IMR-90 (cell line): ENCODE measurements around the gene PIMREG. TPM values are rescaled to one million over a fixed set of nuclear protein-coding genes. Genes with fewer than 3 reads are reported as not detected.

Experiments used
- ATAC-seq: fragments of 200-7000 bp; cut with Tn5 transposase; 2 replicates; pipeline ENCODE4 v1.9.1; 2020; ENCODE audit warnings: low read depth, mild to moderate bottlenecking, moderate library complexity
- BruUV-seq: library from RNA; stranded (reverse); fragments of 400-500 nt; replicated peaks from 2 replicates; lab custom pipeline; 2021; lab: Mats Ljungman, UMichigan
- CTCF ChIA-PET: fragments of 300-600 bp; formaldehyde crosslinking; extraction: SDS; loops from one replicate; lab custom pipeline; 2021; ENCODE audit warnings: antibody characterized with exemption; lab: Yijun Ruan, JAX
- POLR2A ChIA-PET: fragments of 300-600 bp; sonication (Branson Sonifier 250); formaldehyde crosslinking; loops from one replicate; lab custom pipeline; 2022; ENCODE audit warnings: antibody characterized with exemption; ENCODE audit not compliant: unreplicated experiment; lab: Charles Lee
- DNase-seq: peaks from one replicate; pipeline ENCODE4 v3.0.0; 2013
- H2AFZ ChIP-seq: replicated peaks from 2 replicates; pipeline ENCODE3; 2013; ENCODE audit warnings: low read length, mild to moderate bottlenecking; ENCODE audit not compliant: poor library complexity
- H2AK5ac ChIP-seq: 2 replicates; pipeline ENCODE4 v1.6.1; 2013; ENCODE audit warnings: low read depth, low read length, inconsistent platforms
- H2AK9ac ChIP-seq: replicated peaks from 2 replicates; pipeline ENCODE3; 2013; ENCODE audit warnings: mild to moderate bottlenecking, low read depth, low read length, moderate library complexity; ENCODE audit not compliant: poor library complexity
- H2BK120ac ChIP-seq: 2 replicates; pipeline ENCODE4 v1.6.1; 2013; ENCODE audit warnings: low read depth, low read length, inconsistent platforms
- H2BK15ac ChIP-seq: 3 replicates; pipeline ENCODE4 v1.6.1; 2013; ENCODE audit warnings: low read depth, low read length, inconsistent platforms
- H2BK20ac ChIP-seq: 2 replicates; pipeline ENCODE4 v1.6.1; 2013; ENCODE audit warnings: low read depth, mild to moderate bottlenecking, inconsistent platforms, low read length, moderate library complexity
- H2BK5ac ChIP-seq: 2 replicates; pipeline ENCODE4 v1.6.1; 2013; ENCODE audit warnings: mild to moderate bottlenecking, low read depth, low read length, inconsistent platforms; ENCODE audit not compliant: poor library complexity, severe bottlenecking
- H3K14ac ChIP-seq: replicated peaks from 2 replicates; pipeline ENCODE4 v1.6.1; 2013; ENCODE audit warnings: low read depth, low read length, inconsistent platforms
- H3K18ac ChIP-seq: 2 replicates; pipeline ENCODE4 v1.6.1; 2013; ENCODE audit warnings: low read depth, low read length, control low read depth
- H3K23ac ChIP-seq: 2 replicates; pipeline ENCODE4 v1.6.1; 2013; ENCODE audit warnings: low read depth, low read length, inconsistent platforms
- H3K27ac ChIP-seq: 2 replicates; pipeline ENCODE4 v1.5.1; 2013; ENCODE audit warnings: mild to moderate bottlenecking, control low read depth, low read length; ENCODE audit not compliant: insufficient read depth
- H3K27me3 ChIP-seq: 2 replicates; pipeline ENCODE4 v1.6.1; 2013; ENCODE audit warnings: low read length; ENCODE audit not compliant: control insufficient read depth, insufficient read depth
- H3K36me3 ChIP-seq: 2 replicates; pipeline ENCODE4 v1.6.1; 2013; ENCODE audit warnings: low read length, mixed read lengths; ENCODE audit not compliant: control insufficient read depth, insufficient read depth
- H3K4ac ChIP-seq: 2 replicates; pipeline ENCODE4 v1.6.1; 2013; ENCODE audit warnings: low read depth, low read length, inconsistent platforms
- H3K4me1 ChIP-seq: 2 replicates; pipeline ENCODE4 v1.6.1; 2013; ENCODE audit warnings: low read length, mixed read lengths; ENCODE audit not compliant: control insufficient read depth, insufficient read depth
- H3K4me2 ChIP-seq: 2 replicates; pipeline ENCODE4 v1.6.1; 2013; ENCODE audit warnings: low read depth, mild to moderate bottlenecking, control low read depth, low read length, moderate library complexity
- H3K4me3 ChIP-seq: 2 replicates; pipeline ENCODE4 v1.5.1; 2013; ENCODE audit warnings: low read depth, mild to moderate bottlenecking, control low read depth, low read length, moderate library complexity; ENCODE audit not compliant: insufficient read depth
- H3K56ac ChIP-seq: 2 replicates; pipeline ENCODE4 v1.6.1; 2013; ENCODE audit warnings: low read length, inconsistent platforms; ENCODE audit not compliant: insufficient read depth; ENCODE audit errors: extremely low read depth
- H3K79me1 ChIP-seq, 2 experiments: 2 replicates each; pipeline ENCODE4 v1.6.1; 2013; ENCODE audit warnings: low read length in 2 of 2, inconsistent platforms in 1 of 2, low read depth in 1 of 2
- H3K9ac ChIP-seq: 2 replicates; pipeline ENCODE4 v1.6.1; 2013; ENCODE audit warnings: low read depth, low read length, control low read depth
- H3K9me1 ChIP-seq: 2 replicates; pipeline ENCODE4 v1.6.1; 2013; ENCODE audit warnings: low read length, inconsistent platforms; ENCODE audit not compliant: insufficient read depth
- H3K9me3 ChIP-seq: 2 replicates; pipeline ENCODE4 v1.6.1; 2013; ENCODE audit warnings: low read length; ENCODE audit not compliant: control insufficient read depth, insufficient read depth
- H4K20me1 ChIP-seq: 2 replicates; pipeline ENCODE4 v1.6.1; 2013; ENCODE audit warnings: low read length, inconsistent platforms; ENCODE audit not compliant: insufficient read depth
- H4K5ac ChIP-seq: 2 replicates; pipeline ENCODE4 v1.6.1; 2013; ENCODE audit warnings: mild to moderate bottlenecking, low read depth, low read length, control low read depth
- H4K8ac ChIP-seq, 2 experiments: 2 replicates each; pipeline ENCODE4 v1.6.1; 2013; ENCODE audit warnings: low read depth in 2 of 2, low read length in 2 of 2, control low read depth in 1 of 2, inconsistent platforms in 1 of 2
- H4K91ac ChIP-seq: 2 replicates; pipeline ENCODE4 v1.6.1; 2013; ENCODE audit warnings: low read depth, low read length, inconsistent platforms; ENCODE audit not compliant: insufficient read depth
- CTCF ChIP-seq: conservative IDR thresholded peaks from 2 replicates; pipeline ENCODE4 v1.5.1; 2012; ENCODE audit warnings: mild to moderate bottlenecking, low read depth, low read length, improper control_type of control experiment
- FOS ChIP-seq: fragments of 150-350 bp; IDR thresholded peaks from 2 replicates; pipeline ENCODE4 v1.6.1; 2016; ENCODE audit warnings: low read depth, low read length
- RAD21 ChIP-seq: IDR thresholded peaks from 2 replicates; pipeline ENCODE4 v1.6.1; 2012; ENCODE audit warnings: low read length, improper control_type of control experiment
- RFX5 ChIP-seq: IDR thresholded peaks from 2 replicates; pipeline ENCODE4 v1.8.0; 2012; ENCODE audit warnings: low read depth, mild to moderate bottlenecking, low read length, moderate library complexity
- SMC3 ChIP-seq: fragments of 150-350 bp; IDR thresholded peaks from 2 replicates; pipeline ENCODE4 v1.6.1; 2016; ENCODE audit warnings: low read depth, mild to moderate bottlenecking, antibody characterized with exemption, low read length, moderate library complexity
- WGBS, 2 experiments: methylation state at CpG; one replicate each; pipeline versions ENCODE4 v1.1.5 to v1.1.7; 2013; ENCODE audit warnings: missing lambda C conversion rate in 2 of 2; ENCODE audit not compliant: insufficient read length in 1 of 2; ENCODE audit errors: extremely low coverage in 2 of 2; 5-methylcytosine and 5-hydroxymethylcytosine counted together
- dilution Hi-C: fragments of 300-500 bp; cut with HindIII; formaldehyde crosslinking; loops from one replicate; pipeline ENCODE4 v1.14.3; 2018; ENCODE audit warnings: low sequenced_read_pairs; ENCODE audit not compliant: unreplicated experiment
- in situ Hi-C: fragments of 300-500 bp; cut with MboI; formaldehyde crosslinking; loops from 3 replicates; pipeline ENCODE4 v1.14.3; 2019; ENCODE audit warnings: low sequenced_read_pairs, inconsistent platforms, mixed read lengths
- intact Hi-C: fragments of 100-400 bp; cut with micrococcal nuclease; formaldehyde crosslinking; loops from 2 replicates; pipeline ENCODE4 v1.10.0; 2022
- polyA plus RNA-seq, 3 experiments: library from polyadenylated mRNA; depleted of rRNA; stranded (reverse); fragments of >200 nt; gene quantifications; 2 replicates each; pipeline ENCODE4 v1.2.3, GENCODE V29; 2012; ENCODE audit warnings: low replicate concordance in 1 of 3
- total RNA-seq: library from RNA; depleted of rRNA; stranded (reverse); fragments of >200 nt; gene quantifications from 2 replicates; pipeline ENCODE4 v1.2.3, GENCODE V29; 2012

PIMREG gene
- total and polyA plus RNA-seq, 2 of the 4 experiments (the other 2 are of a cell fraction) = 21.5 to 25.9 TPM

- in situ Hi-C loops (loop anchor here (10.0 to 25.0 kb wide), 2 partner anchors 226 to 708 kb away; no protein-coding TSS in a partner anchor), dilution Hi-C loops (no loop called here), intact Hi-C loops (loop anchor here (1.0 to 10.0 kb wide), 4 partner anchors 344 to 821 kb away; no protein-coding TSS in a partner anchor)
- H3K36me3 ChIP-seq = no peaks in the 10 kb centered on the region
- no peak overlapping the region for H4K5ac ChIP-seq
- no peak overlapping the region for H2BK20ac ChIP-seq
- no peak overlapping the region for H3K27ac ChIP-seq
- H4K20me1 ChIP-seq = no peaks in the 10 kb centered on the region
- no peak overlapping the region for H3K14ac ChIP-seq
- 50% methylated on average over 1 of the region's 1 CpG; no CpG with 5 or more reads in 1 of the 2 experiments for WGBS, 2 experiments
- H4K91ac ChIP-seq = no peak overlapping the region
- H2BK120ac ChIP-seq = no peak overlapping the region
- no peak overlapping the region for H2AK9ac ChIP-seq
- no peaks in the 10 kb centered on the region for H3K4me1 ChIP-seq
- no peak overlapping the region for H2AFZ ChIP-seq
- ChIA-PET CTCF (interaction anchor here (0.6 to 1.8 kb wide), 4 partner anchors 10 to 827 kb away, joined by 3 to 7 read pairs (median 3); no protein-coding TSS in a partner anchor), POLR2A (no interaction called here)
- no peaks in the 10 kb centered on the region for H3K79me1 ChIP-seq
- no peak overlapping the region for H2BK5ac ChIP-seq
- H3K9me1 ChIP-seq = no peaks in the 10 kb centered on the region
- no peak overlapping the region for H2BK15ac ChIP-seq
- no TSS peak for BruUV-seq
- H3K56ac ChIP-seq = no peak overlapping the region
- H2AK5ac ChIP-seq = no peak overlapping the region
- no peak overlapping the region for H3K9ac ChIP-seq
- H3K9me3 ChIP-seq = no peaks in the 10 kb centered on the region
- DNase-seq = peak; percentile 40
- peaks cover 14% of the 10 kb centered on the region for H3K27me3 ChIP-seq
- no peak overlapping the region for H4K8ac ChIP-seq
- no peak overlapping the region for H3K18ac ChIP-seq
- ATAC-seq = peak; percentile 96
- H3K4me2 ChIP-seq = no peak overlapping the region
- H3K4ac ChIP-seq = no peak overlapping the region
- TF ChIP-seq FOS (no peak), SMC3 (peak; percentile 46; the same call in 1 of the 2 replicates), RFX5 (no peak), RAD21 (peak; percentile 66), CTCF (peak; percentile 59)
- no peak overlapping the region for H3K4me3 ChIP-seq
- H3K23ac ChIP-seq = no peak overlapping the region
Measured at GRCh38 chr17:6413065-6413464, 31.2 kb upstream of the PIMREG start.
